Measurements from ENCODE around the gene RAB22A. TPM values are rescaled to one million over a fixed set of nuclear protein-coding genes. Genes with fewer than 3 reads are reported as not detected.

Gene RAB22A
- polyA plus RNA-seq, 1 donor (not counting 4 experiments of a cell fraction or from before 2014, with no cell fraction given), result 22.9 TPM

- Histone ChIP-seq H3K4me1 (ENCODE audit: control insufficient read depth, extremely low read depth, insufficient read depth, low read length) (no peaks in the 10 kb centered on the region), H3K4me2 (ENCODE audit: control insufficient read depth, extremely low read depth, insufficient read depth, low read depth, low read length) (no peak overlapping the region), H3K27me3 (ENCODE audit: control insufficient read depth, extremely low read depth, insufficient read depth, low read length) (no peaks in the 10 kb centered on the region), H3K4me3 (ENCODE audit: control insufficient read depth in 2 of 3, extremely low read depth in 1 of 3, insufficient read depth in 2 of 3, low read depth in 1 of 3, low read length in 3 of 3) (no peak overlapping the region), H3K36me3 (ENCODE audit: control insufficient read depth in 2 of 2, extremely low read depth in 1 of 2, insufficient read depth in 2 of 2, low read length in 2 of 2) (peaks cover 16 to 18% of the 10 kb centered on the region in 2 experiments), H2AFZ (ENCODE audit: control insufficient read depth, low read length) (no peak overlapping the region), H3K9ac (ENCODE audit: control insufficient read depth, extremely low read depth, insufficient read depth, low read length) (no peak overlapping the region), H3K9me3 (ENCODE audit: control insufficient read depth, low read depth, low read length) (no peaks in the 10 kb centered on the region), H3K79me2 (ENCODE audit: control insufficient read depth, insufficient read depth, low read length) (no peaks in the 10 kb centered on the region), H3K9me1 (ENCODE audit: control insufficient read depth, extremely low read depth, insufficient read depth, low read length) (no peaks in the 10 kb centered on the region), H3K27ac (ENCODE audit: control insufficient read depth, insufficient read depth, low read length) (no peak overlapping the region), H4K20me1 (ENCODE audit: control insufficient read depth, extremely low read depth, insufficient read depth, low read length) (peaks cover 2% of the 10 kb centered on the region)
- FAIRE-seq (no peak), DNase-seq (ENCODE audit: low read depth, low spot score) (no peak)
- dilution Hi-C loops (cut with MboI; ENCODE audit: extremely low pct_ligation_motif_present, low sequenced_read_pairs), result no loop called here
- TF ChIP-seq CTCF (optimal IDR thresholded peaks at IDR 0.05 in 1 of 3, IDR thresholded peaks at IDR 0.05 in 1 of 3, conservative IDR thresholded peaks at IDR 0.05 in 1 of 3; ENCODE audit: extremely low read depth in 1 of 3, insufficient read depth in 2 of 3, low read length in 3 of 3), result no peak
- no peak for TF ChIP-seq EZH2 (IDR thresholded peaks at IDR 0.05; ENCODE audit: low read length)
These were observed 47.9 kb upstream of the RAB22A start for GRCh38 chr20:58261660-58262059.

GRCh38 chr20:58264271-58264670, 45.2 kb upstream of the RAB22A start:
- Histone ChIP-seq H3K79me2 (ENCODE audit: control insufficient read depth, insufficient read depth, low read length) (no peaks in the 10 kb centered on the region), H4K20me1 (ENCODE audit: control insufficient read depth, extremely low read depth, insufficient read depth, low read length) (peaks cover 2% of the 10 kb centered on the region), H3K4me1 (ENCODE audit: control insufficient read depth, extremely low read depth, insufficient read depth, low read length) (no peaks in the 10 kb centered on the region), H3K4me3 (ENCODE audit: control insufficient read depth in 2 of 3, extremely low read depth in 1 of 3, insufficient read depth in 2 of 3, low read depth in 1 of 3, low read length in 3 of 3) (no peak overlapping the region), H3K4me2 (ENCODE audit: control insufficient read depth, extremely low read depth, insufficient read depth, low read depth, low read length) (no peak overlapping the region), H3K27ac (ENCODE audit: control insufficient read depth, insufficient read depth, low read length) (no peak overlapping the region), H3K27me3 (ENCODE audit: control insufficient read depth, extremely low read depth, insufficient read depth, low read length) (no peaks in the 10 kb centered on the region), H3K36me3 (ENCODE audit: control insufficient read depth in 2 of 2, extremely low read depth in 1 of 2, insufficient read depth in 2 of 2, low read length in 2 of 2) (peaks cover 21 to 25% of the 10 kb centered on the region in 2 experiments), H3K9me3 (ENCODE audit: control insufficient read depth, low read depth, low read length) (no peaks in the 10 kb centered on the region), H2AFZ (ENCODE audit: control insufficient read depth, low read length) (no peak overlapping the region), H3K9ac (ENCODE audit: control insufficient read depth, extremely low read depth, insufficient read depth, low read length) (no peak overlapping the region), H3K9me1 (ENCODE audit: control insufficient read depth, extremely low read depth, insufficient read depth, low read length) (no peaks in the 10 kb centered on the region)
- no peak for FAIRE-seq
- TF ChIP-seq CTCF (optimal IDR thresholded peaks at IDR 0.05 in 1 of 3, IDR thresholded peaks at IDR 0.05 in 1 of 3, conservative IDR thresholded peaks at IDR 0.05 in 1 of 3; ENCODE audit: extremely low read depth in 1 of 3, insufficient read depth in 2 of 3, low read length in 3 of 3), result no peak
- no peak for TF ChIP-seq EZH2 (IDR thresholded peaks at IDR 0.05; ENCODE audit: low read length)
- dilution Hi-C loops (cut with MboI; ENCODE audit: extremely low pct_ligation_motif_present, low sequenced_read_pairs), result no loop called here
- no peak for DNase-seq (ENCODE audit: low read depth, low spot score)

All from keratinocyte (primary cell).